HepG2 (cell line): Measurements from ENCODE around the gene HNRNPH3.

Experiments used
- FOXP1 ChIP-seq, 2 experiments: fragments of 450-650 bp in 1 of 2; IDR thresholded peaks; 2 replicates each; pipeline ENCODE4 v1.6.1; 2017 to 2018; ENCODE audit warnings: antibody characterized with exemption in 1 of 2
- GABPA ChIP-seq, 2 experiments: IDR thresholded peaks; 2 replicates each; pipeline ENCODE4 v1.6.1; 2011 to 2016; ENCODE audit warnings: low read depth in 2 of 2, low read length in 1 of 2, missing biosample characterization in 1 of 2, missing genetic modification characterization in 1 of 2
- IRF2 ChIP-seq: IDR thresholded peaks from 2 replicates; pipeline ENCODE4 v1.6.1; 2018; ENCODE audit warnings: missing genetic modification reagents, missing compliant biosample characterization
- ZBTB26 ChIP-seq: IDR thresholded peaks from 2 replicates; pipeline ENCODE4 v1.6.1; 2016; ENCODE audit warnings: missing compliant biosample characterization, missing genetic modification reagents, borderline replicate concordance

GRCh38 chr10:68318331-68319059 lies 13.4 kb upstream of the HNRNPH3 start:
- no peak for TF ChIP-seq IRF2 (CRISPR knock-in tag)
- TF ChIP-seq ZBTB26 = no peak
- no peak for TF ChIP-seq GABPA (IDR thresholded peaks at IDR 0.05; ENCODE audit: low read depth, low read length)
- no peak for TF ChIP-seq GABPA (CRISPR knock-in tag; IDR thresholded peaks at IDR 0.05; ENCODE audit: low read depth)
- no peak for TF ChIP-seq FOXP1 (IDR thresholded peaks at IDR 0.05)
- no peak for TF ChIP-seq FOXP1 (CRISPR knock-in tag; IDR thresholded peaks at IDR 0.05)
